ENCODE results near the gene PCSK1. TPM values are rescaled to one million over a fixed set of nuclear protein-coding genes. Genes with fewer than 3 reads are reported as not detected.

The PCSK1 gene
- total RNA-seq, 6 experiments from 2014 or later: not detected

GRCh38 chr5:96342581-96342980 is 90.5 kb downstream of the PCSK1 start:
- no peak for DNase-seq
- Mint-ChIP-seq H3K4me1 (ENCODE audit: low read depth) (peaks cover 14% of the 10 kb centered on the region), H3K9me3 (no peaks in the 10 kb centered on the region), H3K27me3 (ENCODE audit: insufficient read depth) (no peaks in the 10 kb centered on the region), H3K4me3 (no peak overlapping the region), H3K27ac (no peak overlapping the region), H3K36me3 (ENCODE audit: low read depth) (no peaks in the 10 kb centered on the region)
- TF ChIP-seq CTCF (IDR thresholded peaks at IDR 0.05): no peak

Other genes with a start within 250 kb of the PCSK1 start
- gene CAST, start 229.1 kb upstream of the PCSK1 start, total RNA-seq (2021; fragmentation: NEBNext Ultra II Directional; extraction: Animal tissue kit (Norgen Biotek cat#: 25700)): 100 to 1,000 TPM; 274 to 342 (median 322) TPM

All from HFFc6 (cell line).